ENCODE results near the gene DSCAM. TPM values are rescaled to one million over a fixed set of nuclear protein-coding genes. Genes with fewer than 3 reads are reported as not detected.

Gene DSCAM
- total RNA-seq, 1 experiment from 2014 or later: 0.13 TPM

- Mint-ChIP-seq H3K4me1 (no peaks in the 10 kb centered on the region), H3K27ac (no peak overlapping the region), H3K4me3 (no peak overlapping the region), H3K27me3 (ENCODE audit: low read depth) (no peaks in the 10 kb centered on the region), H3K9me3 (no peaks in the 10 kb centered on the region), H3K36me3 (no peaks in the 10 kb centered on the region)
- TF ChIP-seq ZNF512 (CRISPR knock-in tag; IDR thresholded peaks at IDR 0.05; ENCODE audit: borderline replicate concordance) (no peak), KAT7 (CRISPR knock-in tag; IDR thresholded peaks at IDR 0.05; ENCODE audit: borderline replicate concordance) (no peak), ATF6 (CRISPR knock-in tag; IDR thresholded peaks at IDR 0.05) (no peak), ZBTB43 (CRISPR knock-in tag; IDR thresholded peaks at IDR 0.05) (no peak), TCF7 (CRISPR knock-in tag; IDR thresholded peaks at IDR 0.05; ENCODE audit: low read depth) (no peak), RELA (CRISPR knock-in tag; IDR thresholded peaks at IDR 0.05; ENCODE audit: borderline replicate concordance) (no peak), HMGA2 (CRISPR knock-in tag; IDR thresholded peaks at IDR 0.05) (no peak)
- POLR2A ChIA-PET: no interaction called here
- ATAC-seq: no peak
- no peak for DNase-seq (ENCODE audit: low spot score)
- CTCF ChIA-PET: no interaction called here
Measured at GRCh38 chr21:40080385-40080784, 766.6 kb downstream of the DSCAM start.

DNA sequence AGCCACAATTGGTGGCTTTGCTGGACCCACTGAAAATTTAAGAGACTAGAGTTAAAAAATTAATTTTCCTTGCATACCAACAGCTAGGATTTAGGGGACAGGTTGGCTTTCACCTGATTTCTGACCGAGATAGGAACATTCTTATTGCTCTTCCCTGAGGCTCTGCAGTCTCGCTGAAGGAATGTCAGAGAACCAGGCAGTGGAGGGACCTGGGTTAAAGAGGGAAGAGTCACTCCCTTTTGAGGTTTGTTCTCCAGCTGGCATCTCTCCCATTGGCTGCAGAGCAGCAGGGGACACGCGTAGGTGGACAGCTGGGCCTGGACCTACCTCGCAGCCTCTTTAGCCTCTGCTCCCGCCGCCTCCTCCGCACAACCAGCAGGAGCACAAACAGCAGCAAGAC, 772.2 kb downstream of the DSCAM start:
- H3K9me3 Mint-ChIP-seq: no peaks in the 10 kb centered on the region
- no peaks in the 10 kb centered on the region for H3K27me3 Mint-ChIP-seq (ENCODE audit: low read depth)
- POLR2A ChIA-PET: no interaction called here
- H3K36me3 Mint-ChIP-seq: no peaks in the 10 kb centered on the region
- H3K4me1 Mint-ChIP-seq: no peaks in the 10 kb centered on the region
- no peak overlapping the region for H3K27ac Mint-ChIP-seq
- DNase-seq (ENCODE audit: low spot score): no peak
- CTCF ChIA-PET: interaction anchor here (1.1 kb wide), 1 partner anchor 107 kb away, joined by 3 read pairs; no protein-coding TSS in a partner anchor
- no peak overlapping the region for H3K4me3 Mint-ChIP-seq
- ATAC-seq: no peak
- TF ChIP-seq, protein P1, sequence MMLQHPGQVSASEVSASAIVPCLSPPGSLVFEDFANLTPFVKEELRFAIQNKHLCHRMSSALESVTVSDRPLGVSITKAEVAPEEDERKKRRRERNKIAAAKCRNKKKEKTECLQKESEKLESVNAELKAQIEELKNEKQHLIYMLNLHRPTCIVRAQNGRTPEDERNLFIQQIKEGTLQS (CRISPR knock-in tag; conservative IDR thresholded peaks at IDR 0.05): no peak
- TF ChIP-seq ZNF416 (CRISPR knock-in tag; IDR thresholded peaks at IDR 0.05): no peak
- TF ChIP-seq FOXK1 (CRISPR knock-in tag; IDR thresholded peaks at IDR 0.05): no peak
- TF ChIP-seq GRHL2 (CRISPR knock-in tag; IDR thresholded peaks at IDR 0.05; ENCODE audit: insufficient replicate concordance, severe bottlenecking): no peak
- TF ChIP-seq TP53 (CRISPR knock-in tag; IDR thresholded peaks at IDR 0.05): no peak
- TF ChIP-seq ZSCAN18 (CRISPR knock-in tag; IDR thresholded peaks at IDR 0.05): no peak
- no peak for TF ChIP-seq ZNF396 (CRISPR knock-in tag; IDR thresholded peaks at IDR 0.05; ENCODE audit: borderline replicate concordance)
- no peak for TF ChIP-seq E2F5 (CRISPR knock-in tag; IDR thresholded peaks at IDR 0.05)
- no peak for TF ChIP-seq CREM (CRISPR knock-in tag; IDR thresholded peaks at IDR 0.05)
- no peak for TF ChIP-seq ZMAT4 (CRISPR knock-in tag; IDR thresholded peaks at IDR 0.05)
- no peak for TF ChIP-seq NR3C1 (CRISPR knock-in tag; conservative IDR thresholded peaks at IDR 0.05; ENCODE audit: low read depth)
- TF ChIP-seq ESRRA (CRISPR knock-in tag; IDR thresholded peaks at IDR 0.05; ENCODE audit: borderline replicate concordance): no peak
- no peak for TF ChIP-seq NR2C2 (CRISPR knock-in tag; IDR thresholded peaks at IDR 0.05)
- no peak for TF ChIP-seq RORB (CRISPR knock-in tag; IDR thresholded peaks at IDR 0.05)
- no peak for TF ChIP-seq USF2 (CRISPR knock-in tag; IDR thresholded peaks at IDR 0.05)
- TF ChIP-seq MXD4 (CRISPR knock-in tag; IDR thresholded peaks at IDR 0.05; ENCODE audit: borderline replicate concordance): no peak
